HepG2 (cell line): Measurements from ENCODE around the gene GOT1. TPM values are rescaled to one million over a fixed set of nuclear protein-coding genes. Genes with fewer than 3 reads are reported as not detected.

Experiments
- ATRX ChIP-seq: sonication (generic); formaldehyde crosslinking; IDR thresholded peaks from 2 replicates; pipeline ENCODE4 v1.4.0; 2020; ENCODE audit warnings: missing genetic modification reagents, borderline replicate concordance
- CEBPG ChIP-seq: IDR thresholded peaks from 2 replicates; pipeline ENCODE4 v1.6.1; 2016
- RFX5 ChIP-seq: IDR thresholded peaks from 2 replicates; pipeline ENCODE4 v1.6.1; 2011; ENCODE audit warnings: low read depth, low read length, improper control_type of control experiment
- ZNF570 ChIP-seq: sonication (generic); formaldehyde crosslinking; IDR thresholded peaks from 2 replicates; pipeline ENCODE4 v1.4.0; 2020; ENCODE audit warnings: mild to moderate bottlenecking, missing genetic modification reagents, borderline replicate concordance
- ZSCAN20 ChIP-seq: sonication (generic); formaldehyde crosslinking; IDR thresholded peaks from 2 replicates; pipeline ENCODE4 v1.4.0; 2020; ENCODE audit warnings: missing genetic modification reagents, mild to moderate bottlenecking, borderline replicate concordance
- polyA plus RNA-seq, 8 experiments: library from polyadenylated mRNA; depleted of rRNA in 3 of 8; stranded (reverse) in 7 of 8; unstranded in 1 of 8; fragments of >200 nt; fragmentation: Illumina TruSeq in 4 of 8; extraction: Trizol in 4 of 8; gene quantifications; 2 replicates each; pipeline versions ENCODE4 v1.2.1 to v1.2.3, GENCODE V29; 2011 to 2016; ENCODE audit warnings: low read depth in 4 of 8, missing spikeins in 1 of 8, mixed read lengths in 1 of 8; ENCODE audit not compliant: insufficient read depth in 1 of 8
- total RNA-seq, 5 experiments: library from RNA; depleted of rRNA; stranded (reverse); fragments of >200 nt; fragmentation: Illumina TruSeq; extraction: Trizol; gene quantifications; 2 replicates each; pipeline ENCODE4 v1.2.3, GENCODE V29; 2016; ENCODE audit warnings: low read depth in 1 of 5
- TF ChIP-seq, protein P1 (sequence below), 2 experiments: sonication (generic) in 1 of 2; formaldehyde crosslinking in 1 of 2; IDR thresholded peaks; 2 replicates each; pipeline versions ENCODE4 v1.6.1 to v1.9.0; 2014 to 2022; ENCODE audit warnings: antibody characterized with exemption in 1 of 2, borderline replicate concordance in 1 of 2, inconsistent platforms in 1 of 2, low read depth in 1 of 2, missing genetic modification reagents in 1 of 2
- TF ChIP-seq, protein P2 (sequence below): IDR thresholded peaks from 2 replicates; pipeline ENCODE4 v1.6.1; 2016; ENCODE audit warnings: missing biosample characterization, missing genetic modification reagents, low read depth
- TF ChIP-seq, protein P3 (sequence below): sonication (generic); formaldehyde crosslinking; IDR thresholded peaks from 2 replicates; pipeline ENCODE4 v1.8.1; 2023; ENCODE audit warnings: missing genetic modification reagents, inconsistent platforms, borderline replicate concordance
- TF ChIP-seq, protein P4 (sequence below): sonication (generic); formaldehyde crosslinking; IDR thresholded peaks from 2 replicates; pipeline ENCODE4 v1.8.0; 2022; ENCODE audit warnings: missing genetic modification reagents, mild to moderate bottlenecking, borderline replicate concordance
- TF ChIP-seq, protein P5 (sequence below): sonication (generic); formaldehyde crosslinking; IDR thresholded peaks from 2 replicates; pipeline ENCODE4 v1.8.1; 2023; ENCODE audit warnings: mild to moderate bottlenecking, missing genetic modification reagents
- TF ChIP-seq, protein P6 (sequence below): sonication (generic); formaldehyde crosslinking; IDR thresholded peaks from 2 replicates; pipeline ENCODE4 v1.8.0; 2022; ENCODE audit warnings: mild to moderate bottlenecking, missing genetic modification reagents
- TF ChIP-seq, protein P7 (sequence below): IDR thresholded peaks from 2 replicates; pipeline ENCODE4 v1.6.1; 2012; ENCODE audit warnings: low read depth, low read length, improper control_type of control experiment

The GOT1 gene
- total and polyA plus RNA-seq, 2 of the 13 experiments (the other 11 are each of a cell fraction or from before 2014, with no cell fraction given) = 81.2 to 102 TPM

DNA sequence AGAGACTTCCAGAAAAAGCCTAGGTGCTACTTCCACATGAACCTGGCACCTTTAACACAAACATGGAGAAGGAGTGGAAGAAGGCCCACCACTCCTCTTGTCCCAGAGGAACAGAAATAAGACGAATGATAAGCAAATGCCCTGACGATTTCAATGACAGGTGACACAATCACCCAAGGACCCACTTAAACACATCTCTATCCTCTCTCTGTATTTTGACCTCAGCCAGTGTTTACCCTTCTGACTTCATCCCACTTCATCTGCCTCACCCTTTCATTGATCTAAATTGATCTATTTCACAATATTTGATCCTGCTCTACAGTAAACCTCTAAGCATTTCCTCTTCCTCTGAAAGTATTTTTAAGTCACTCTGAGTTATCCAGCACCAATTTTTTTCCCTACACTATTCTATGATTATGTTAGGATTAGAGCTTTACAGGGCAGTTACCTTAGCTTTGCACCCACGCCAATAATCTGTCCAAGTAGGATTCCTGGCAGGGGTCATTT lies 9.1 kb downstream of the GOT1 start (continued):
- TF ChIP-seq, protein P1, sequence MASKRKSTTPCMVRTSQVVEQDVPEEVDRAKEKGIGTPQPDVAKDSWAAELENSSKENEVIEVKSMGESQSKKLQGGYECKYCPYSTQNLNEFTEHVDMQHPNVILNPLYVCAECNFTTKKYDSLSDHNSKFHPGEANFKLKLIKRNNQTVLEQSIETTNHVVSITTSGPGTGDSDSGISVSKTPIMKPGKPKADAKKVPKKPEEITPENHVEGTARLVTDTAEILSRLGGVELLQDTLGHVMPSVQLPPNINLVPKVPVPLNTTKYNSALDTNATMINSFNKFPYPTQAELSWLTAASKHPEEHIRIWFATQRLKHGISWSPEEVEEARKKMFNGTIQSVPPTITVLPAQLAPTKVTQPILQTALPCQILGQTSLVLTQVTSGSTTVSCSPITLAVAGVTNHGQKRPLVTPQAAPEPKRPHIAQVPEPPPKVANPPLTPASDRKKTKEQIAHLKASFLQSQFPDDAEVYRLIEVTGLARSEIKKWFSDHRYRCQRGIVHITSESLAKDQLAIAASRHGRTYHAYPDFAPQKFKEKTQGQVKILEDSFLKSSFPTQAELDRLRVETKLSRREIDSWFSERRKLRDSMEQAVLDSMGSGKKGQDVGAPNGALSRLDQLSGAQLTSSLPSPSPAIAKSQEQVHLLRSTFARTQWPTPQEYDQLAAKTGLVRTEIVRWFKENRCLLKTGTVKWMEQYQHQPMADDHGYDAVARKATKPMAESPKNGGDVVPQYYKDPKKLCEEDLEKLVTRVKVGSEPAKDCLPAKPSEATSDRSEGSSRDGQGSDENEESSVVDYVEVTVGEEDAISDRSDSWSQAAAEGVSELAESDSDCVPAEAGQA (IDR thresholded peaks at IDR 0.05; ENCODE audit: low read depth) = no peak
- TF ChIP-seq, protein P1 (CRISPR knock-in tag; IDR thresholded peaks at IDR 0.05; ENCODE audit: borderline replicate concordance) = no peak
- TF ChIP-seq RFX5 (no peak), ZSCAN20 (no peak), CEBPG (CRISPR knock-in tag) (peak; percentile 92), ATRX (CRISPR knock-in tag) (no peak), ZNF570 (CRISPR knock-in tag) (no peak)
- TF ChIP-seq, protein P2, sequence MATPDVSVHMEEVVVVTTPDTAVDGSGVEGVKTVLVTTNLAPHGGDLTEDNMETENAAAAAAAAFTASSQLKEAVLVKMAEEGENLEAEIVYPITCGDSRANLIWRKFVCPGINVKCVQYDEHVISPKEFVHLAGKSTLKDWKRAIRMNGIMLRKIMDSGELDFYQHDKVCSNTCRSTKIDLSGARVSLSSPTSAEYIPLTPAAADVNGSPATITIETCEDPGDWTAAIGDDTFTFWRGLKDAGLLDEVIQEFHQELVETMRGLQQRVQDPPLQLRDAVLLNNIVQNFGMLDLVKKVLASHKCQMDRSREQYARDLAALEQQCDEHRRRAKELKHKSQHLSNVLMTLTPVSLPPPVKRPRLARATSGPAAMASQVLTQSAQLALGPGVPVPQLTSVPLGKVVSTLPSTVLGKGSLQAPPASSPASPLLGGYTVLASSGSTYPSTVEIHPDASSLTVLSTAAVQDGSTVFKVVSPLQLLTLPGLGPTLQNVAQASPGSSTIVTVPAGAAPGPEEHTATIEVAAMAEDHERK (CRISPR knock-in tag) = no peak
- TF ChIP-seq, protein P3, sequence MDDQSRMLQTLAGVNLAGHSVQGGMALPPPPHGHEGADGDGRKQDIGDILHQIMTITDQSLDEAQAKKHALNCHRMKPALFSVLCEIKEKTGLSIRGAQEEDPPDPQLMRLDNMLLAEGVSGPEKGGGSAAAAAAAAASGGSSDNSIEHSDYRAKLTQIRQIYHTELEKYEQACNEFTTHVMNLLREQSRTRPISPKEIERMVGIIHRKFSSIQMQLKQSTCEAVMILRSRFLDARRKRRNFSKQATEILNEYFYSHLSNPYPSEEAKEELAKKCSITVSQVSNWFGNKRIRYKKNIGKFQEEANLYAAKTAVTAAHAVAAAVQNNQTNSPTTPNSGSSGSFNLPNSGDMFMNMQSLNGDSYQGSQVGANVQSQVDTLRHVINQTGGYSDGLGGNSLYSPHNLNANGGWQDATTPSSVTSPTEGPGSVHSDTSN (CRISPR knock-in tag) = no peak
- TF ChIP-seq, protein P4, sequence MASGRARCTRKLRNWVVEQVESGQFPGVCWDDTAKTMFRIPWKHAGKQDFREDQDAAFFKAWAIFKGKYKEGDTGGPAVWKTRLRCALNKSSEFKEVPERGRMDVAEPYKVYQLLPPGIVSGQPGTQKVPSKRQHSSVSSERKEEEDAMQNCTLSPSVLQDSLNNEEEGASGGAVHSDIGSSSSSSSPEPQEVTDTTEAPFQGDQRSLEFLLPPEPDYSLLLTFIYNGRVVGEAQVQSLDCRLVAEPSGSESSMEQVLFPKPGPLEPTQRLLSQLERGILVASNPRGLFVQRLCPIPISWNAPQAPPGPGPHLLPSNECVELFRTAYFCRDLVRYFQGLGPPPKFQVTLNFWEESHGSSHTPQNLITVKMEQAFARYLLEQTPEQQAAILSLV (CRISPR knock-in tag) = no peak
- TF ChIP-seq, protein P5, sequence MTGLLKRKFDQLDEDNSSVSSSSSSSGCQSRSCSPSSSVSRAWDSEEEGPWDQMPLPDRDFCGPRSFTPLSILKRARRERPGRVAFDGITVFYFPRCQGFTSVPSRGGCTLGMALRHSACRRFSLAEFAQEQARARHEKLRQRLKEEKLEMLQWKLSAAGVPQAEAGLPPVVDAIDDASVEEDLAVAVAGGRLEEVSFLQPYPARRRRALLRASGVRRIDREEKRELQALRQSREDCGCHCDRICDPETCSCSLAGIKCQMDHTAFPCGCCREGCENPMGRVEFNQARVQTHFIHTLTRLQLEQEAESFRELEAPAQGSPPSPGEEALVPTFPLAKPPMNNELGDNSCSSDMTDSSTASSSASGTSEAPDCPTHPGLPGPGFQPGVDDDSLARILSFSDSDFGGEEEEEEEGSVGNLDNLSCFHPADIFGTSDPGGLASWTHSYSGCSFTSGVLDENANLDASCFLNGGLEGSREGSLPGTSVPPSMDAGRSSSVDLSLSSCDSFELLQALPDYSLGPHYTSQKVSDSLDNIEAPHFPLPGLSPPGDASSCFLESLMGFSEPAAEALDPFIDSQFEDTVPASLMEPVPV = peak; percentile 75; the same call in 1 of the 2 replicates
- TF ChIP-seq, protein P6, sequence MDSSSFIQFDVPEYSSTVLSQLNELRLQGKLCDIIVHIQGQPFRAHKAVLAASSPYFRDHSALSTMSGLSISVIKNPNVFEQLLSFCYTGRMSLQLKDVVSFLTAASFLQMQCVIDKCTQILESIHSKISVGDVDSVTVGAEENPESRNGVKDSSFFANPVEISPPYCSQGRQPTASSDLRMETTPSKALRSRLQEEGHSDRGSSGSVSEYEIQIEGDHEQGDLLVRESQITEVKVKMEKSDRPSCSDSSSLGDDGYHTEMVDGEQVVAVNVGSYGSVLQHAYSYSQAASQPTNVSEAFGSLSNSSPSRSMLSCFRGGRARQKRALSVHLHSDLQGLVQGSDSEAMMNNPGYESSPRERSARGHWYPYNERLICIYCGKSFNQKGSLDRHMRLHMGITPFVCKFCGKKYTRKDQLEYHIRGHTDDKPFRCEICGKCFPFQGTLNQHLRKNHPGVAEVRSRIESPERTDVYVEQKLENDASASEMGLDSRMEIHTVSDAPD (CRISPR knock-in tag) = 0 out of 2 replicates have a peak, but pooled peaks have one; percentile 46
- TF ChIP-seq, protein P7, sequence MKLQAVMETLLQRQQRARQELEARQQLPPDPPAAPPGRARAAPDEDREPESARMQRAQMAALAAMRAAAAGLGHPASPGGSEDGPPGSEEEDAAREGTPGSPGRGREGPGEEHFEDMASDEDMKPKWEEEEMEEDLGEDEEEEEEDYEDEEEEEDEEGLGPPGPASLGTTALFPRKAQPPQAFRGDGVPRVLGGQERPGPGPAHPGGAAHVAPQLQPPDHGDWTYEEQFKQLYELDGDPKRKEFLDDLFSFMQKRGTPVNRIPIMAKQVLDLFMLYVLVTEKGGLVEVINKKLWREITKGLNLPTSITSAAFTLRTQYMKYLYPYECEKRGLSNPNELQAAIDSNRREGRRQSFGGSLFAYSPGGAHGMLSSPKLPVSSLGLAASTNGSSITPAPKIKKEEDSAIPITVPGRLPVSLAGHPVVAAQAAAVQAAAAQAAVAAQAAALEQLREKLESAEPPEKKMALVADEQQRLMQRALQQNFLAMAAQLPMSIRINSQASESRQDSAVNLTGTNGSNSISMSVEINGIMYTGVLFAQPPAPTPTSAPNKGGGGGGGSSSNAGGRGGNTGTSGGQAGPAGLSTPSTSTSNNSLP = peak; percentile 95
